ENCODE results near the gene RAET1L. TPM values are rescaled to one million over a fixed set of nuclear protein-coding genes. Genes with fewer than 3 reads are reported as not detected.

The RAET1L gene
- total and polyA plus RNA-seq, 7 donors, result 0.06 to 0.07 TPM; not detected in 5

- peak overlapping the region; percentile 6 for H3K4me3 ChIP-seq
- no peaks in the 10 kb centered on the region for H3K36me3 ChIP-seq (ENCODE audit: insufficient read depth in 1 of 2, low read depth in 1 of 2)
- H3K9me3 ChIP-seq, result no peaks in the 10 kb centered on the region
- DNase-seq (no peak), ATAC-seq (peak in 3 of 4 donors; percentile 7 to 54 (median 31))
- no peak for TF ChIP-seq CTCF (IDR thresholded peaks at IDR 0.05)
- H3K4me1 ChIP-seq, result peaks cover 17% of the 10 kb centered on the region
- no peak overlapping the region for H3K27ac ChIP-seq
- peaks cover 2 to 98% (median 50%) of the 10 kb centered on the region in 3 donors for H3K27me3 ChIP-seq (ENCODE audit: insufficient read depth in 3 of 3, low read length in 2 of 3)
- intact Hi-C loops (cut with DNase I), result no loop called here
- 1% methylated on average over 32 of the region's 32 CpGs for WGBS, 3 donors
Measured at GRCh38 chr6:149990212-149990660, 35.1 kb downstream of the RAET1L start.

DNA sequence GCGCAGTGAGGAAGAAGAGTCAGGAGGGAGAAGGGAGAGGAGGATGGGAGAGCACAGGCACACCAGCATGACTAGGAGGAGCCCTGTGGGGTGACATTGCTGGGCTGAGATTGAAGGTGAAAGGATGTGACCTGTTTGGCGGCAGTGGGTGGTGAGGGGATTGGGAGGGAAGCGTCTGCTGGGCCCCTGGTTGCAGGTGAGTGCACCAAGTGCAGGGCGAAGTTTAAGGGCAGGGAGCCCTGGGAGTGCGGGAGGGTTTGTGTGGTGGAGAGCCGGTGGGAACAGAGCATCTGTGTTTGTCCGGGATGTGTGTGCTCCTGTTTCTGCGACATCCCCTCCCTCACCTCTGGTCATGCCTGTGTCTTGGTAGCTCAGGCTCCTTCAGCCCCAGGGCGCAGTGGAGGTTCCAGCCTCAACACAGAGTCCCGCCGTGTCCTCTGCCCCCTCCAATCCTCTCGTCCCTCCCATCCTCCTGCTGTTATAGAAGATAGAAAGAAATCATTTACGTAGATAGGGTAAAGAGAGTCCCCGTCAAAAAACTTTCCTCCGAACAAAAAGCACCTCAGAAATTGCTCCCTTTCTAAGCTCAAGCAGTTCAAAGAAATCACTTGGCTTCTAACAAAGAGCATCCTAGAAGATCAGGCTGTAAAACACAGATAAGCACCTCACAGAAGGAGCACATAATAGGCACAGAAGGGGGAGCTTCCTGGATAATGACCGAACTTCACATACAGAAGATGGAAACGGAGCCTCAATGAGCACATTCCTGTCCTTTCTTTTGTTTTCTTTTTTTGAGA lies 36.6 kb downstream of the RAET1L start:
- intact Hi-C loops (cut with DNase I), result no loop called here
- H3K27me3 ChIP-seq (ENCODE audit: insufficient read depth in 3 of 3, low read length in 2 of 3), result peaks cover 0 to 92% (median 52%) of the 10 kb centered on the region in 3 donors
- WGBS, 3 donors, result 7 to 11% (median 8%) methylated on average over 15 to 17 of the region's 17 CpGs
- H3K4me1 ChIP-seq, result peaks cover 17% of the 10 kb centered on the region
- no peak overlapping the region for H3K27ac ChIP-seq
- ATAC-seq, result no peak
- no peak for TF ChIP-seq CTCF (IDR thresholded peaks at IDR 0.05)
- H3K36me3 ChIP-seq (ENCODE audit: insufficient read depth in 1 of 2, low read depth in 1 of 2), result no peaks in the 10 kb centered on the region
- DNase-seq, result no peak
- no peak overlapping the region for H3K4me3 ChIP-seq
- no peaks in the 10 kb centered on the region for H3K9me3 ChIP-seq

DNA sequence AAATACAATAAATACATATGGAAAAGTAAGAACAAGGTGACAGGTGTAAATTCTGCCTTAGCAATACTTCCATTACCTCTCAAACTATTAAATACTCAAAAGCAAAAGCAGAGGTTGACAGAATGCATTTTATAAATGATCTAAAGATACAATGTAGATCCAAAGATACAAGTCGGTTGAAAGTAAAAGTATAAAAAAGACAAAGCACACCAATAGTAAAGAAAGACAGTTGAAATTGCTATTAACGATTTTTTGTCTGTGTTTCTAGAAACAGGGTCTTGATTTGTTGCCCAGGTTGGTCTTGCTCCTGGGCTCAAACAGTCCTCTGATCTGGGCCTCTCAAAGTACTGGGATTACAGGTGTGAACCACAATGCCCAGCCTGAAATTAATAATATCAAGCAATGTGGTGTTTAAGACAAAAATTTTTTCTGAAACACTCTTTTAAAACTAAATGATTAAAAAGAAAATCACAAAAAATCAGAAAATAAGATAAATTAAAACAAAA lies 37.7 kb downstream of the RAET1L start:
- H3K27me3 ChIP-seq (ENCODE audit: insufficient read depth in 3 of 3, low read length in 2 of 3), result peaks cover 0 to 92% (median 53%) of the 10 kb centered on the region in 3 donors
- WGBS, 3 donors, result 39 to 51% (median 40%) methylated on average over 2 of the region's 2 CpGs
- TF ChIP-seq CTCF (IDR thresholded peaks at IDR 0.05), result no peak

GRCh38 chr6:149985481-149985937 lies 39.8 kb downstream of the RAET1L start:
- peaks cover 0 to 91% (median 44%) of the 10 kb centered on the region in 3 donors for H3K27me3 ChIP-seq (ENCODE audit: insufficient read depth in 3 of 3, low read length in 2 of 3)
- WGBS, 3 donors, result 12 to 31% (median 14%) methylated on average over 5 of the region's 5 CpGs
- H3K4me3 ChIP-seq, result no peak overlapping the region
- DNase-seq (no peak), ATAC-seq (no peak)
- TF ChIP-seq CTCF (IDR thresholded peaks at IDR 0.05), result no peak
- H3K4me1 ChIP-seq, result peaks cover 8% of the 10 kb centered on the region
- no peak overlapping the region for H3K27ac ChIP-seq
- intact Hi-C loops (cut with DNase I), result no loop called here
- no peaks in the 10 kb centered on the region for H3K9me3 ChIP-seq
- no peaks in the 10 kb centered on the region for H3K36me3 ChIP-seq (ENCODE audit: insufficient read depth in 1 of 2, low read depth in 1 of 2)

More for the DNA sequence above, 37.7 kb downstream of the RAET1L start:
- Histone ChIP-seq H3K27ac (no peak overlapping the region), H3K36me3 (ENCODE audit: insufficient read depth in 1 of 2, low read depth in 1 of 2) (no peaks in the 10 kb centered on the region), H3K4me3 (no peak overlapping the region), H3K9me3 (no peaks in the 10 kb centered on the region), H3K4me1 (peaks cover 17% of the 10 kb centered on the region)
- DNase-seq (no peak), ATAC-seq (no peak)
- intact Hi-C loops (cut with DNase I), result no loop called here
